ENCODE measurements around the gene ITPA. TPM values are rescaled to one million over a fixed set of nuclear protein-coding genes. Genes with fewer than 3 reads are reported as not detected.

ITPA gene
- total and polyA plus RNA-seq, 2 donors (not counting 3 experiments of a cell fraction or from before 2014, with no cell fraction given), result 43.2 to 65.0 TPM

DNA sequence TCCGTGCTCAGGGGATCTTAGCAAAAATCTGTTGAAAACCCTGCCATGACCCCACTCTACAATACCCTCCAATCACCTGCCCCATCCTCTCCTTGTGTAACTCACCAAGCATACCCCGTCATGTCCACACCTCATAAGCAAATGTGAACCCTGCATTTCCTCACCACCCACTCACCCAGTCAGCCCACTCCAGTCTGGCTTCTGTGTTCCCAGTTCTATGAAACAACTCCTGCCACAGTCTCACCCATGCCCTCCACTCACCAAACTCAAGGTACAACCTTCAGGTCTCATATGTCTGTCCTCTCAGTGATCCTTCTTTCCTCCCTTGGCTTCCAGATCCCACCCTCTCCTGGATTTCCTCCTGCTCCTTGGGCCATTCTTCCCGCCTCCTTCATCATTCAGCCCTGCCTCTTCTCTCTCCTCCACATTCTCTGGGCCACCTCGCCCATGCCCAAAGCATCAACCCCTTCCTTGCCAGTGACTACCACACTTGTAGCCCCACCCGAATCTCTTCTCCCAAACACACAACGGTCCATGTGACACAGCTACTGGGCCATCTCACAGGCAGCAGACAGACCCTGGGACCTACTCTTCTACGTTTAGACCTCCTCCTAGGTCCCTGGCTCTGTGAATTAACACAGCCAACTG is 13.6 kb upstream of the ITPA start:
- BruUV-seq (replicated peaks), result no TSS peak
- no peak overlapping the region for H2AFZ ChIP-seq (ENCODE audit: low read depth, low read length)
- CTCF ChIA-PET, result no interaction called here
- no peak for DNase-seq (ENCODE audit: low read depth, low spot score)
- no peaks in the 10 kb centered on the region for H3K9me1 ChIP-seq (replicated peaks; ENCODE audit: control insufficient read depth, extremely low read depth, insufficient read depth, low read length)
- no peak for FAIRE-seq
- dilution Hi-C loops (cut with MboI; ENCODE audit: extremely low pct_ligation_motif_present, low sequenced_read_pairs), result no loop called here
- H3K27me3 ChIP-seq (ENCODE audit: control insufficient read depth in 2 of 2, insufficient read depth in 2 of 2, low read length in 2 of 2), result no peaks in the 10 kb centered on the region
- H3K4me2 ChIP-seq (ENCODE audit: insufficient read depth, low read length), result no peak overlapping the region
- H3K9ac ChIP-seq (replicated peaks; ENCODE audit: extremely low read depth, insufficient read depth, low read length), result no peak overlapping the region
- intact Hi-C loops (cut with micrococcal nuclease), result no loop called here
- POLR2A ChIA-PET, result no interaction called here
- no peaks in the 10 kb centered on the region for H3K9me3 ChIP-seq (replicated peaks; ENCODE audit: control insufficient read depth, insufficient read depth, low read length)
- H3K4me1 ChIP-seq (ENCODE audit: control insufficient read depth, extremely low read depth, insufficient read depth, low read length), result no peaks in the 10 kb centered on the region
- no peak overlapping the region for H3K27ac ChIP-seq (ENCODE audit: insufficient read depth, low read depth, low read length)
- H3K36me3 ChIP-seq (ENCODE audit: control insufficient read depth in 2 of 2, extremely low read depth in 1 of 2, insufficient read depth in 2 of 2, low read length in 2 of 2), result peaks cover 26 to 60% of the 10 kb centered on the region in 2 experiments
- H4K20me1 ChIP-seq (replicated peaks; ENCODE audit: control insufficient read depth, extremely low read depth, insufficient read depth, low read length), result no peaks in the 10 kb centered on the region
- no peaks in the 10 kb centered on the region for H3K79me2 ChIP-seq (ENCODE audit: control insufficient read depth, insufficient read depth, low read length)
- no peak overlapping the region for H3K4me3 ChIP-seq (replicated peaks in 1 of 3; ENCODE audit: insufficient read depth in 1 of 3, low read depth in 1 of 3, low read length in 3 of 3)
- TF ChIP-seq POLR2A (IDR thresholded peaks at IDR 0.05; ENCODE audit: low read depth, low read length), result no peak
- TF ChIP-seq EZH2 (IDR thresholded peaks at IDR 0.05; ENCODE audit: borderline replicate concordance, low read depth, low read length, severe bottlenecking), result no peak
- no peak for TF ChIP-seq JUN (IDR thresholded peaks at IDR 0.05; ENCODE audit: borderline replicate concordance, insufficient read depth, insufficient read length, low read depth)
- TF ChIP-seq FOS (IDR thresholded peaks at IDR 0.05; ENCODE audit: borderline replicate concordance, insufficient read depth, low read length), result no peak
- TF ChIP-seq GATA2 (IDR thresholded peaks at IDR 0.05; ENCODE audit: insufficient read depth, insufficient read length, low read depth, low read length), result no peak
- TF ChIP-seq, protein P1, sequence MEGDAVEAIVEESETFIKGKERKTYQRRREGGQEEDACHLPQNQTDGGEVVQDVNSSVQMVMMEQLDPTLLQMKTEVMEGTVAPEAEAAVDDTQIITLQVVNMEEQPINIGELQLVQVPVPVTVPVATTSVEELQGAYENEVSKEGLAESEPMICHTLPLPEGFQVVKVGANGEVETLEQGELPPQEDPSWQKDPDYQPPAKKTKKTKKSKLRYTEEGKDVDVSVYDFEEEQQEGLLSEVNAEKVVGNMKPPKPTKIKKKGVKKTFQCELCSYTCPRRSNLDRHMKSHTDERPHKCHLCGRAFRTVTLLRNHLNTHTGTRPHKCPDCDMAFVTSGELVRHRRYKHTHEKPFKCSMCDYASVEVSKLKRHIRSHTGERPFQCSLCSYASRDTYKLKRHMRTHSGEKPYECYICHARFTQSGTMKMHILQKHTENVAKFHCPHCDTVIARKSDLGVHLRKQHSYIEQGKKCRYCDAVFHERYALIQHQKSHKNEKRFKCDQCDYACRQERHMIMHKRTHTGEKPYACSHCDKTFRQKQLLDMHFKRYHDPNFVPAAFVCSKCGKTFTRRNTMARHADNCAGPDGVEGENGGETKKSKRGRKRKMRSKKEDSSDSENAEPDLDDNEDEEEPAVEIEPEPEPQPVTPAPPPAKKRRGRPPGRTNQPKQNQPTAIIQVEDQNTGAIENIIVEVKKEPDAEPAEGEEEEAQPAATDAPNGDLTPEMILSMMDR (IDR thresholded peaks at IDR 0.05; ENCODE audit: extremely low read depth in 1 of 2, insufficient read depth in 1 of 2, low read depth in 1 of 2, low read length in 2 of 2), result no peak
- TF ChIP-seq POLR2AphosphoS5 (IDR thresholded peaks at IDR 0.05; ENCODE audit: insufficient read depth, low read depth, low read length), result no peak
- TF ChIP-seq MYC (IDR thresholded peaks at IDR 0.05; ENCODE audit: low read depth, low read length), result no peak
- TF ChIP-seq, protein P2, sequence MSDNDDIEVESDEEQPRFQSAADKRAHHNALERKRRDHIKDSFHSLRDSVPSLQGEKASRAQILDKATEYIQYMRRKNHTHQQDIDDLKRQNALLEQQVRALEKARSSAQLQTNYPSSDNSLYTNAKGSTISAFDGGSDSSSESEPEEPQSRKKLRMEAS (IDR thresholded peaks at IDR 0.05; ENCODE audit: insufficient read depth, insufficient read length), result no peak
